Bronchial epithelial cell (primary cell): ENCODE data around the gene DNASE2B. TPM values are rescaled to one million over a fixed set of nuclear protein-coding genes. Genes with fewer than 3 reads are reported as not detected.

Source experiments
- DNase-seq: peaks from one replicate; pipeline ENCODE4 v3.0.0-alpha.2; 2010; ENCODE audit warnings: low read depth
- FAIRE-seq: peaks from 2 replicates; lab custom pipeline; 2011; peaks lifted over from hg19 to GRCh38; lab: Jason Lieb, UNC
- H3K27me3 ChIP-seq: 2 replicates; pipeline ENCODE4 v1.5.1; 2011; ENCODE audit warnings: low read length; ENCODE audit not compliant: control insufficient read depth, insufficient read depth
- H3K36me3 ChIP-seq: 2 replicates; pipeline ENCODE4 v1.5.1; 2011; ENCODE audit warnings: low read length; ENCODE audit not compliant: control insufficient read depth, insufficient read depth
- H3K4me3 ChIP-seq: 2 replicates; pipeline ENCODE4 v1.5.1; 2011; ENCODE audit warnings: mild to moderate bottlenecking, low read depth, low read length, control low read depth
- CTCF ChIP-seq: IDR thresholded peaks from 2 replicates; pipeline ENCODE4 v1.5.1; 2011; ENCODE audit warnings: mild to moderate bottlenecking, moderate library complexity, low read length, control low read depth, inconsistent platforms; ENCODE audit not compliant: insufficient read depth, severe bottlenecking
- total RNA-seq: library from RNA; depleted of rRNA; stranded (reverse); fragments of >200 nt; gene quantifications from 2 replicates; pipeline ENCODE4 v1.2.1, GENCODE V29; 2014

DNASE2B gene
- total RNA-seq, 1 donor from 2014 or later: not detected

DNA sequence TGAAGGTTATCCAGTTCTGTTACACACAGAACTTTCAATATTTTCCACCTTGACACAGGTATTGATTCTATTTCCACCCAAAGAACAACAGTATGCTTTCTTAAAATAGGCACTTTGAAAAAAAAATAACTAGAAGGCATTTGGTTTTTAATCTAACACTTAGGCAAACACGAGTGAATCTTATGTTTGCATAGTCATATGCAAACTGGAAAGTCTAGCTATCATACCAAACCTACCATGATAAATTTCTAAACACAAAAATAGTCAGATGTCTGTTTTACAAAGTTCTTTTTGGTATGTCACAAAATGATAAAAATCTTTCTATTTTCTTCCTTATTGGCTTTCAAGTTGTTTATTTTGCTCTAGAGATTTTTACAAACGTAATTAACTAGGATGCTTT is 11.6 kb downstream of the DNASE2B start:
- no peak for TF ChIP-seq CTCF
- Histone ChIP-seq H3K27me3 (no peaks in the 10 kb centered on the region), H3K36me3 (no peaks in the 10 kb centered on the region), H3K4me3 (no peak overlapping the region)
- no peak for DNase-seq
- FAIRE-seq: no peak

DNA sequence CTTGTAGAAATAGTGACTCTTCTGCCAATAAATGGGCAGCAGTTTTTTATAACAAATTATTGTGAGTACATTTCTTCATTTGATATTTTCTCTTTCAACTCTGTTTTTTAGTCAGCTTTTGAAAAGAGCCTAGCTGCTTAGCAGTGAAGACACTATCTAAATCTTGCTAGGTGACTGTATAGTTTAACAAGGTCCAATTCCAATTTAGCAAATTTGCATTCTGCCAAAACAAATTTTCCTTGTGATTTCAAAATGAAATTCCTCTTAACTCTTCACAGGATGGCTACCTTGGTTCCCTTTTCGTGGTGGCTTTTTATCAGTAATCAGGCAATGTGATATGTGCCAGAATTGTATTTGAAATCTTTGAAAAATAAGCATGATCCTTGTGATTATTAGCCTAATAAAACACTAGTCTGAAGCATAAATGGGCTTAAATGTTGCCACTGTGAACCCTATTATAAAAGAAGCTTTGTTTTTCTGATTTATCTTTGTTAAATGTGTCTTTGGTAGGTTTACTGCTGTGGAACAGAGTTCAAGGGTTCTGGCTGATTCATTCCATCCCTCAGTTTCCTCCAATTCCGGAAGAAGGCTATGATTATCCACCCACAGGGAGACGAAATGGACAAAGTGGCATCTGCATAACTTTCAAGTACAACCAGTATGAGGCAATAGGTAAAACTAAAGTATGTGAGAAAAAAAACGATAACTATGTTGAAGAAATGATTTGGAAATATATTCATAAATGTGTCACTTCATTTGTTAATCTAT is 12.2 kb downstream of the DNASE2B start:
- Histone ChIP-seq H3K4me3 (no peak overlapping the region), H3K27me3 (no peaks in the 10 kb centered on the region), H3K36me3 (no peaks in the 10 kb centered on the region)
- no peak for TF ChIP-seq CTCF
- FAIRE-seq: no peak
- no peak for DNase-seq

- DNase-seq (no peak), FAIRE-seq (no peak)
- H3K4me3 ChIP-seq: no peak overlapping the region
- no peaks in the 10 kb centered on the region for H3K36me3 ChIP-seq
- TF ChIP-seq CTCF: no peak
- H3K27me3 ChIP-seq: no peaks in the 10 kb centered on the region
Measured at GRCh38 chr1:84412316-84412942, 14.1 kb downstream of the DNASE2B start.

- no peak for TF ChIP-seq CTCF
- Histone ChIP-seq H3K4me3 (no peak overlapping the region), H3K27me3 (no peaks in the 10 kb centered on the region), H3K36me3 (no peaks in the 10 kb centered on the region)
- FAIRE-seq (no peak), DNase-seq (peak; percentile 44)
Measured at GRCh38 chr1:84415396-84415795, 17.1 kb downstream of the DNASE2B start.

GRCh38 chr1:84422909-84423308 is 24.6 kb downstream of the DNASE2B start:
- DNase-seq: peak; percentile 84

More at GRCh38 chr1:84422909-84423308, 24.6 kb downstream of the DNASE2B start:
- Histone ChIP-seq H3K27me3 (no peaks in the 10 kb centered on the region), H3K36me3 (no peaks in the 10 kb centered on the region), H3K4me3 (no peak overlapping the region)
- no peak for FAIRE-seq
- no peak for TF ChIP-seq CTCF
